Astrocyte (in vitro differentiated cells and primary cell): ENCODE results near the gene CCDC187.

ENCODE experiments used
- CTCF ChIP-seq: IDR thresholded peaks from 2 replicates; pipeline ENCODE4 v1.5.1; 2011; ENCODE audit warnings: low read depth, mild to moderate bottlenecking, inconsistent platforms, low read length, moderate library complexity; ENCODE audit not compliant: insufficient read depth
- EZH2 ChIP-seq: IDR thresholded peaks from 2 replicates; pipeline ENCODE4 v1.6.1; 2012; ENCODE audit warnings: mild to moderate bottlenecking, low read length, inconsistent platforms; ENCODE audit not compliant: insufficient read depth

GRCh38 chr9:136335296-136336155 is 31.6 kb upstream of the CCDC187 start:
- TF ChIP-seq CTCF (no peak), EZH2 (no peak)
